NK-92 treated with Interleukin-12 subunit alpha and Interleukin-12 subunit beta, amount 100 ng/mL, for 24 hours (cell line): Measurements from ENCODE around the gene ATP7B.
"Not testable (repeated sequence)": the region's sequence is repeated elsewhere in the genome, so short reads cannot be mapped to it uniquely, and the experiment has no call there.

Experiments used
- DNase-seq: peaks from one replicate; lab custom pipeline; 2025; lab: John Stamatoyannopoulos, UW

Gene ATP7B

GRCh38 chr13:52010890-52011631 is at the start of gene ATP7B:
Gene ATP7B (minus strand): TSS chr13:52011450. CDS start chr13:52011337, 113 bp downstream.
- DNase-seq, result no peak

- DNase-seq, result no peak
Observed at GRCh38 chr13:52053460-52053859, 42.2 kb upstream of the ATP7B start.

- DNase-seq, result no peak
Observed at GRCh38 chr13:52051400-52051799, 40.1 kb upstream of the ATP7B start.

GRCh38 chr13:52048516-52048915 is 37.3 kb upstream of the ATP7B start:
- no peak for DNase-seq

- DNase-seq, result no peak
Observed at GRCh38 chr13:52047463-52047862, 36.2 kb upstream of the ATP7B start.

GRCh38 chr13:52043675-52044074 is 32.4 kb upstream of the ATP7B start:
- DNase-seq, result no peak

- DNase-seq, result no peak
Observed at GRCh38 chr13:52036037-52036436, 24.8 kb upstream of the ATP7B start.

- DNase-seq, result no peak
Observed at GRCh38 chr13:52034616-52035226, 23.5 kb upstream of the ATP7B start.

GRCh38 chr13:52033039-52033438 is 21.8 kb upstream of the ATP7B start:
- DNase-seq, result no peak

- not testable (repeated sequence) for DNase-seq
Observed at GRCh38 chr13:52030401-52030800, 19.2 kb upstream of the ATP7B start.

- DNase-seq, result no peak
Observed at GRCh38 chr13:52029569-52029968, 18.3 kb upstream of the ATP7B start.

- no peak for DNase-seq
Observed at GRCh38 chr13:52027832-52028231, 16.6 kb upstream of the ATP7B start.

GRCh38 chr13:52026246-52026626 is 15.0 kb upstream of the ATP7B start:
- DNase-seq, result no peak

- no peak for DNase-seq
Observed at GRCh38 chr13:52025475-52026245, 14.4 kb upstream of the ATP7B start.

- no peak for DNase-seq
Observed at GRCh38 chr13:52024481-52024880, 13.2 kb upstream of the ATP7B start, which contains the start of gene UTP14C. Gene UTP14C (plus strand): TSS chr13:52024691. CDS start chr13:52028805, 4,114 bp downstream.

GRCh38 chr13:52022356-52022755 is 11.1 kb upstream of the ATP7B start:
- DNase-seq, result no peak

- DNase-seq, result no peak
Observed at GRCh38 chr13:52020191-52020590, 8.9 kb upstream of the ATP7B start.

GRCh38 chr13:52016296-52016695 is 5.0 kb upstream of the ATP7B start:
- DNase-seq, result no peak

GRCh38 chr13:52012512-52012836 is 1.2 kb upstream of the ATP7B start:
- DNase-seq, result no peak

- peak; percentile 97 for DNase-seq
Observed at GRCh38 chr13:52011632-52012511, 622 bp upstream of the ATP7B start, which contains the start of gene ALG11. Gene ALG11 (plus strand): TSS chr13:52012398. CDS start chr13:52012419, 21 bp downstream.

- no peak for DNase-seq
Observed at GRCh38 chr13:52009946-52010345, 1.3 kb downstream of the ATP7B start.
